ENCODE data around the gene PROZ.
"Not testable (repeated sequence)": the region's sequence is repeated elsewhere in the genome, so short reads cannot be mapped to it uniquely, and the experiment has no call there.

The PROZ gene, protein sequence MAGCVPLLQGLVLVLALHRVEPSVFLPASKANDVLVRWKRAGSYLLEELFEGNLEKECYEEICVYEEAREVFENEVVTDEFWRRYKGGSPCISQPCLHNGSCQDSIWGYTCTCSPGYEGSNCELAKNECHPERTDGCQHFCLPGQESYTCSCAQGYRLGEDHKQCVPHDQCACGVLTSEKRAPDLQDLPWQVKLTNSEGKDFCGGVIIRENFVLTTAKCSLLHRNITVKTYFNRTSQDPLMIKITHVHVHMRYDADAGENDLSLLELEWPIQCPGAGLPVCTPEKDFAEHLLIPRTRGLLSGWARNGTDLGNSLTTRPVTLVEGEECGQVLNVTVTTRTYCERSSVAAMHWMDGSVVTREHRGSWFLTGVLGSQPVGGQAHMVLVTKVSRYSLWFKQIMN

DNA sequence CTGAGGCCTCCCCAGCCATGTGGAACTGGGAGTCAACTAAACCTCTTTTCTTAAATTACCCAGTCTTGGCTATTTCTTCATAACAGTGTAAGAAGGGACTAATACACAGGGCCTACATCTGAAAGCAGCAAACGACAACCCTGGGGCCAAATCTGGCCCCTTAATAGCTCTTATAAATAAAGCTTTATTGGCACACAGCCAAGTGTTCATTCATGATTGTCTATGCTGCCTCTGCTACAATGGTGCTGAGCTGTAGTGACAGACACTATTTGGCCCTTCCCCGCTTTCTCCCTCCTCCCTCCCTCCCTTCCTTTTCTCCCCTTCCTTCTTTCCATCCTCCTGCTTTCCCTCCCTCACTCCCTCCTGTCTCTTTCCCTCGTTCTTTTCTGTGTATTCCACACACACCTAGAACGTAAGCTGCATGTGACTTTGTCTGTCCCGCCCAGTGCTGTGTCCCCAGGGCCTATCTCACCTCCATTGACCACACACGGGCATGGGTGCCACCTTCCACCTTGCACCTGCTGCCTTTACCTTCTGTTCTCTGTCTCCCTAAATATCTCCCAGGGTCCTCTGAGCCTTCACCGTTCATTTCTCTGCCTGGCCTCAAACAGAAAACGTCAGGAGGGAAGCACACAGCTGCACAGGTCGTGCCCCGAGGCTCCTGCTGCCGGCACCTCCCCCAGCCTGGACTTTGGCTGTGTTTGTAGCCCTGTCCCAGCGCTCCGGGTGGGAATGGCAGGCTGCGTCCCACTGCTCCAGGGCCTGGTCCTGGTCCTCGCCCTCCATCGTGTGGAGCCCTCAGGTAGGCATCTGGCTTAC, at the start of gene PROZ:
TSS of gene PROZ (plus strand) at position 720 of the 819 bp plus-strand sequence. CDS start at position 733, 13 bp downstream.
- no peak for DNase-seq (ENCODE audit: low read depth in 2 of 3, low spot score in 1 of 3)

DNA sequence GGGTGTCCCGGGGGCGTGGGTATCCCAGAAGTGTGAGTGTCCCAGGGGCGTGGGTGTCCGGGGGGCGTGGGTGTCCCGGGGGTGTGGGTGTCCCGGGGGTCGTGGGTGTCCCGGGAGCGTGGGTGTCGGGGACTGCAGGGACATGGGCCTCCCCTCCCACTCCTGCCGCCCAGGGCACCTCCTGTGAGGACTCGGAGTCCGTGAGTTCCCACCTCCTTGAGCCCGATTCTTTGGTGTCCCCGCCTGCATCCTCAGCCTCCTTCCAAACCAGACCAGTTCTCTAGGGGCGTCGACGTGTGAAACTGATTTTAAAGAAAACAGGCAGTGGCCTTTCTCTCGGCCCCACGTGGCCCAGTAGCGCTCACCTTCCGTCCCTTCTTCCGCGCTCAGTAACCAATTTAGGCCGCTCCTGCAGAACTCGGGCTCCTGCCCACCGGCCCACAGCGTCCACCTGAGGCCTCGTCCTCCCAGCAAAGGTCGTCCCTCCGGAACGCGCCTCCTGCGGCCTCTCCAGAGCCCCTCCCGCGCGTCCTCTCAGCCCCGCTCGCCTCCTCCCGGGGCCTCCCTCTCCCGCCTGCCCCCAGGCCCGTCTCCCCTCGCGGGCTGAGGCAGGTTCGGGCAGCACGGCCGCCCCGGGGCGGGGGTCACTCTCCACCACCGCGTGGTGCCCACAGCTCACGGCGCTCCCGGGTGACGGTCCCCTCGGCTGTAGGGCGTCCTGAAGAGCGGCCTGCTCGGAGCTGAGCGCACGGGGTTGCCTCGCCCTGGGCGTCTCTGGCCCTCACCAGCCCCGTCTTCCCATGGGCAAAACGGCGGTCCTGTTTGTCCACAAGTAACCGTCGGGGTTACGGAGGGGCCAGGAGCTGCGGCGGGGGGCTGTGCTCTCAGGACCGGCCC, 49.0 kb upstream of the PROZ start:
- DNase-seq (ENCODE audit: low read depth in 2 of 3, low spot score in 1 of 3) = no peak

DNA sequence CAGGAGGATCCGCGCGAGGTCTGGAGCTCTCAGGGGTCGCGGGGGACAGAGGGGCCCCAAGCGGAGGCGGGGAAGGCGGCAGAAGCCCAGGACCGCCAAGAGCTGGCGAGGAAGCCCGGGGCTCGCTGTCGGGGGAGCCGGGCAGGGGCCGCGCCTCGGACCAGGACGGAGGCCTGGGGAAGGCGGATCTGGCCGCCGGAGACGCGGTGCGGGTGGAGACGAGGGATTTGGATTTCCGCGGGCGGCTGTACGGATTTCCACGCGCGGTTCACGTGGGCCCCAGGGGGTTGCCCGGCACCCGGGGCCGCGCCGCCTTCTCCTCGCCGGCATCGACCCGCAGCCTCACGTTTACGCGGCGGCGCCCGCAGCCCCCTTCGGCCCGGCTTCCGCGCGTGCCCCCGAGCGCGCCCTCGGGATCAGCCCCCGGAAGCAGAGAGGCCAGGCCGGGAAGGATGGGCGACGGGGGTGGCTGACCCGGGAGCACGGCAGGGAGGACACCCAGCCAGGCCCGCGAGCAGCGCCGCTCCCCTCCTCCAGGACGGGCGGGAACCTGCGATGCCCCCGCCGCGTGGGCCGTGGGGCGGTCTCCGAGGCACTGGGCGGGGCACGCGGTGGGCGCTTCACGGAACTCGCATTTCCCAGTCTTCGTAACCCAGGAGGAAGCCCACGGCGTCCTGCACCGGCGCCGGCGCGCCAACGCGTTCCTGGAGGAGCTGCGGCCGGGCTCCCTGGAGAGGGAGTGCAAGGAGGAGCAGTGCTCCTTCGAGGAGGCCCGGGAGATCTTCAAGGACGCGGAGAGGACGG, 48.2 kb upstream of the PROZ start:
- no peak for DNase-seq (ENCODE audit: low read depth in 2 of 3, low spot score in 1 of 3)

DNA sequence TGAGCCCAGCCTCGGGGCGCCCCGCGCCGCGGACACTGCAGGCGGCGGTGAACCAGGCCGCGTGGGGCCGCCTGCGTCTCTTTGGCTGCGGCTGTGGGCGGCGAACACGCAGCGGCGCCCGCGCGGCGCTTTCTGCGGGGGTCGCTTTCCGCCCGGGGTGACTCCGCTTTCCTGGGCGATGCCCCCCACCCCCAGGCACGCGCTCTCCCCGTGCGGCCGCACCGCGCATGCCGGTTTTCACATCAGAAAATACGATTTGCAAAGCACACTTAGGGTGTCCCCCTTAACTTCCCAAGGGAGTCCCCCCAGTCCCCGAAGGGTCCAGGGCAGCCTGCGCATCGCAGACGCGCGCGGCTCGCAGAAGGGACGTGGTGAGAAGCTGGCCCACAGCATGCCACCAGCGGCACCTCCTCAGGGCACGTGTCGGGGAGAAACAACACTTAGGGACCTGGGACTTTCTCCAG, 47.6 kb upstream of the PROZ start:
- DNase-seq (ENCODE audit: low read depth in 2 of 3, low spot score in 1 of 3) = no peak

DNA sequence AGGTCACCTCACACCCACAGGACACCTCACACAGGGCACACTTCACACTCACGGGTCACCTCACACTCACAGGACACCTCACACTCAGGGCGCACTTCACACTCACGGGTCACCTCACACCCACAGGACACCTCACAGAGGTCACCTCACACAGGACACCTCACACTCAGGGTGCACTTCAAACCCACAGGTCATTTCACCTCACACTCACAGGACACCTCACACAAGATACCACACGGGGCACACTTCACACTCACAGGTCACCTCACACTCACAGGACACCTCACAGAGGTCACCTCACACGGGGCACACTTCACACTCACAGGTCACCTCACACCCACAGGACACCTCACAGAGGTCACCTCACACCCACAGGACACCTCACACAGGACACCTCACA, 46.6 kb upstream of the PROZ start:
- DNase-seq (ENCODE audit: low read depth in 2 of 3, low spot score in 1 of 3) = not testable (repeated sequence)

DNA sequence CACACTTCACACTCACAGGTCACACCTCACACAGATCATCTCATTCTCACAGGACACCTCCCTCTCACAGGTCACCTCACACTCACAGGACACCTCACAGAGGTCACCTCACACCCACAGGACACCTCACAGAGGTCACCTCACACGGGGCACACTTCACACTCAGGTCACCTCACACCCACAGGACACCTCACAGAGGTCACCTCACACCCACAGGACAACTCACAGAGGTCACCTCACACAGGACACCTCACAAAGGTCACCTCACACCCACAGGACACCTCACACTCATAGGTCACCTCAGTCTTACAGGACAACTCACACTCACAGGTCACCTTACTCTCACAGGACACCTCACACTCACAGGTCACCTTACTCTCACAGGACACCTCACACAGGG, 46.0 kb upstream of the PROZ start:
- DNase-seq (ENCODE audit: low read depth in 2 of 3, low spot score in 1 of 3) = not testable (repeated sequence)

DNA sequence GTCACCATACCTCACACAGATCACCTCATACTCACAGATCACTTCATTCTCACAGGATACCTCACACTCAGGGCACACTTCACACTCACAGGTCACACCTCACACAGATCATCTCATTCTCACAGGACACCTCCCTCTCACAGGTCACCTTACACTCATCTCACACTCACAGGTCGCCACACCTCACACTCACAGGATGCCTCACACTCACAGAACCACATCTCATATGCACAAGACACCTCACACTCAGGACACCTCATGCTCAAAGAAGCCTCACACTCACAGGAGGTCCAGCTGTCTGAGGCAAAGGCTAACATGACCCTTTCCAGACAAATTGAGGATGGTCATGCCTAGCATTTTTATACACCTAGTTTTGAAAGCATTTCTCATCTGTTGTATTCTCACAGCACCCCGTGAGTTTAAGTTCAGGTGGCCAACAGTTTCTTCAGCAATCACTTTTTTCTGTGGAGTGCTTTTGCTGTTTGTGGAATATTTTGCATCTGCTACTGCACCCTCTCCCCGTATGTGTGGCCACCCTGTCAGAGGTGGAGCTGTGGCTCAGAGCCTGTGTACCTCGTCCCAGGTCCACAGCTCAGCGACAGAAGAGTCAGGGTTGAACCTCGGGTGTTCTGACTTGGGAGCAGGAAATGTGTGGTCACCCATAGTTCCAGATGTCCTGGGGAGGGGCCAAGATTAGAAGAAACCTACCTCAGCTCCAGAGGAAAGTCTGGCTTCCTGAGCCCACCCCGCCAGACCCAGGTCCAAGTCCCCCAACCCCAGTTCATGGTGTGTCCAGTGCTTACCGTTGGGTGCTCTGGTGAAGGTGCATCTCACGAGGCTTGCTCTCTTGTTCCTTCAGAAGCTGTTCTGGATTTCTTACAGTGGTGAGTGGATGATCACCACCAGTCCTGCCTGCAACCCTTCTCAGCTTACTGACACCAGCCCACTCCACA, 45.3 kb upstream of the PROZ start:
- no peak for DNase-seq (ENCODE audit: low read depth in 2 of 3, low spot score in 1 of 3)

DNA sequence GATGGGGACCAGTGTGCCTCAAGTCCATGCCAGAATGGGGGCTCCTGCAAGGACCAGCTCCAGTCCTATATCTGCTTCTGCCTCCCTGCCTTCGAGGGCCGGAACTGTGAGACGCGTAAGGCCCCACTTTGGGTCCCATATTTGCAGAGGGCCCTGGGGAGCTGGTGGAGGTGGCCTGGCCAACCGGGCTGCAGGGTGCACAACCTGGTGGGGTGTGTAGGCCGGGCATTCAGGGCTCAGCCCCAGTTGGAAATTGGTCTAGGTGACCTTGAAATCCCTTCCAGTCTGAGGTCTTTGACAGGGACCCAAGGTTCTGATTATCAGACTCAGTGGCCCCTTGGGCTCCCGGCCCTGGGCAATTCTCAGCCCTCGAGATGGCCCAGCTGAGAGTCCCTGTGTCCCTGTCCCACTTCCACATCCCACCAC, 44.6 kb upstream of the PROZ start:
- no peak for DNase-seq (ENCODE audit: low read depth in 2 of 3, low spot score in 1 of 3)

DNA sequence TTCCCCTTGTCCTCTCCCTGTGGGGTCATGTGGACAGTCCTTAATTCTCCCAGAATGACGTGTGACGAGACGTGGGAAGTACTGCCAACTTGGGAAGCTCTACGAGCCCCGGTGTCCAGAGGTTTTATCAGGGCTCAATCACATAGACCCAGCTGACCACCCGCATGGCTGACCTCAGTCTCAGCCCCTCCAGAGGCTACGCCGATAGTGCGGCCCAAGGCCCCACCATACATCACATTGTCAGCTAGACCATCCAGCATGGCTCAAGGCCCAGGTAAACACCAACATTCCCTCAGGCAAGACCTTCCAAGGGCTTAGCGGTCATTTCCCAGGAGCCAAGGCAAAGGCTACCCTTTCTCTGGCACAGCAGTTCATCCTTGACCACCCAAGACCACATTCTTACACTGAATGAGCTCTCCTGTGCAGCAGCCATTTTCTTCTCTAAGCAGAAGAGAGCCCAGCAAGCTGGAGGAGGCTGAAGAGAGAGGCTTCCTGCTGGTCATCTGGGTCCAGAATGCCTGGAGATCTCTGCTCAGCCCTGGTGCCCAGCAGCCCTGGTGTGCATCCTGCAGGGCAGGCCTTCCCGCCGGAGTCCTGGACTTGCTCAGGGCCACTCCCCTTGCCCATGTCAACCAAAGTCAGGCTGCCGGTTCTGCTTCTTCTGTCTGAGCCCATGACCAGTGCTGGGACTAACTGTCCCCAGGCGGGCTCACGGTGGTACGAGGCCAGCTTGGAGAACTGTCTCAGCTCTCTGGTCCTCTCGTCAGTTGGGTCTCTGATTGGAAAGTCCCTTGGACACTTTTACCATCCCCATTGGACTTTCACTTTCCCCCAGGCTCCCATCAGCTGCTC, 43.7 kb upstream of the PROZ start:
- no peak for DNase-seq (ENCODE audit: low read depth in 2 of 3, low spot score in 1 of 3)

DNA sequence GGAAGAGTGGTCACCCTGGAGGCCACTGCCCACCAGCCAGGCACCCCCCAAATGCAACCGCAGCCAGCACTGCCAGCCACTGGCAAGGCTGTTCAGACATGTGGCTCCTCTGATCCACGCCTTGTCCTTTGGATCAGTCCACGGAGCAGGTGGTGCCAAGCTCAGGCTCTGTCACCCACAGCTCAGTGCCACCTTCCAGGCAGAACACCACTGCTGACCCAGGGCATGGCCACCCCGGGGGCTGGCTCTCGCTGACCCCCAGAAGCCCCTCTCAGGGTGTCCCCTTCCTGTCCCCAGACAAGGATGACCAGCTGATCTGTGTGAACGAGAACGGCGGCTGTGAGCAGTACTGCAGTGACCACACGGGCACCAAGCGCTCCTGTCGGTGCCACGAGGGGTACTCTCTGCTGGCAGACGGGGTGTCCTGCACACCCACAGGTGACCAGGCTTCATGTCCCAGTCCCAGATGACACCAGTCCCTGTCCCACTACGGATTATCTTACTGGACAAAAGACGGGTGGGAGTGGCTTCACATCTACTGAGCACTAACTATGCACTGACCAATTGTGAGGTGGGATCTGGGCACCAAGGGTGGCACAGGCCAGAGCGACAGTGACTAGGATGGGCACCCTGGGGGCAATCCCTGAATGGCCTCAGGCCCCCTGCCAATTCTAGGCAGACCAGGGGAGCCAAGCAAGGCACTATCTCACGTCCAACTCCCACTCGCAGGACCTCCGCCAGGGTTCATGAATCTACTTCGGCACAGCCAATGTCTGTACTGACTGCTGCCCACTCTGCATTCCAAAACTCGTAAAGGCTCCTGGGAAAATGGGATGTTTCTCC, 42.9 kb upstream of the PROZ start:
- no peak for DNase-seq (ENCODE audit: low read depth in 2 of 3, low spot score in 1 of 3)

DNA sequence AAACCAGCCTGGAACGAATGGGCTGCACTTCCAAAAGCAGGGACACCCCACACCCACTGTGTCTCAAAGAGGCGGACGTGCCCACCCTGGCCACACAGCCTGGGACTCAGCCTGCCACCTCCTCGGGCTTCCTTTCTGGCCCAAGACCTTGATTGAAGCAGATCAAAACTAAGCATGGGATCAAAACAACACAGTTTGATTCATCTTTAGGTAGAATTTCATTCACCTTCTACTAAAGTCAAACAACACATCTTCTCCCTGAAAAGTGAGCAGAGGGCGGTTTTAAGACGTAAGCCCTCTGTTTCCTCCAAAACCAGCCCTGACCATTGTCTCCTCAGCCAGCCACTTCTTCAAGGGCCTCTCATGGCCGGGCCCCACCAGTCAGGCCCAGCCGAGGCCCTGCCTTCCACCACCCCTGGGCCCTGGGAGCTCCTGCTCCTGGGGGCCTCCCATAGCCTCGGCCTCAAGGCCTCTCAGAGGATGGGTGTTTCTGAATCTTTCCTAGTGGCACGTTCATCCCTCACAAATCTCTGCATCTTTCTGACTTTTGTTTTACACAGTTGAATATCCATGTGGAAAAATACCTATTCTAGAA, 42.1 kb upstream of the PROZ start:
- DNase-seq (ENCODE audit: low read depth in 2 of 3, low spot score in 1 of 3) = no peak

DNA sequence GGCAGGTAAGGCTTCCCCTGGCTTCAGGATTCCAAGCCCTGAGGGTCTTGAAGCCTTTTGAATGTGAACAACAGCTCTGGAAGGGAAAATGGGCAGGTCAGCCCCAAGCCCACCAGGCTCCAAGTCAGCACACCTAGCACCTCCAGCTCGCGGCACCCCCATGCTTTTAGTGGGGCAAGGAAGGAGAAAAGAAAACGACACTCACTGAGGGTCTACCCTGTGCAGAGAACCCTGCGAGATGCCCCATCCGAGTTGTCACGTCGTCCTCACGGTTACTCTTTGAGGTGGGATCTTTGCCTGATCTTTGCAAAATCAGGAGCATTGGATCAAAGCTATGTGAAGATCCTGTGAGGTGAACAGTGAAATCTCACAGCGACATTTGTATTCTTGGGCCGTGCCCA, 41.6 kb upstream of the PROZ start:
- no peak for DNase-seq (ENCODE audit: low read depth in 2 of 3, low spot score in 1 of 3)

DNA sequence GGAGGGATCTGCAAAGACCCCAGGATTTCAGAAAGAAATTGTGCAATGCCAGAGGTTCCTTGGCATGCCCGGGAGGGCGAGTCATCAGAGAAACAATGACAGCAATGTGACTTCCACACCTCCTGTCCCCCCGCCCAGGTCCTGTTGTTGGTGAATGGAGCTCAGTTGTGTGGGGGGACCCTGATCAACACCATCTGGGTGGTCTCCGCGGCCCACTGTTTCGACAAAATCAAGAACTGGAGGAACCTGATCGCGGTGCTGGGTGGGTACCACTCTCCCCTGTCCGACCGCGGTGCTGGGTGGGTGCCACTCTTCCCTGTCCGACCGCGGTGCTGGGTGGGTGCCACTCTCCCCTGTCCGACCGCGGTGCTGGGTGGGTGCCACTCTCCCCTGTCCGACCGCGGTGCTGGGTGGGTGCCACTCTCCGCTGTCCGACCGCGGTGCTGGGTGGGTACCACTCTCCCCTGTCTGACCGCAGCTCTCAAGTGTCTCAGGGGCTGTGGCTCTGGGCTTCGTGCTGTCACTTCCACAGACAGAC, 41.0 kb upstream of the PROZ start:
- DNase-seq (ENCODE audit: low read depth in 2 of 3, low spot score in 1 of 3) = no peak

DNA sequence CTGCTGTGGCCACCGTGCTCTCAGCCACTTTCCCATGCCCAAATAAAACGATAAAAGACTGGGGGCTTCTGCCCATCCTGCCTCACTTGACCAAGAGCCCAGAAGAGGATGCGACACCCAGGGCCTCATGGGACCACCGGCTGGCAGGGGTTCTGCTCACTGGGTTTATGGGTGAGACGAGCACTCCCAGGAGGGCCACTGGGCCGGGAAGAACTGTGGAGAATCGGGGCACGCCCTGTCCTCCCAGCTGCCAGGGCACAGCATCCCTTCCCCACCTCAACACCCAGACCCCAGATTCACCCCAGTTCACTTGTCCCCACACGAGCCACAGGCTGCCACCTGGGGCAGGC, 40.6 kb upstream of the PROZ start:
- DNase-seq (ENCODE audit: low read depth in 2 of 3, low spot score in 1 of 3) = no peak

DNA sequence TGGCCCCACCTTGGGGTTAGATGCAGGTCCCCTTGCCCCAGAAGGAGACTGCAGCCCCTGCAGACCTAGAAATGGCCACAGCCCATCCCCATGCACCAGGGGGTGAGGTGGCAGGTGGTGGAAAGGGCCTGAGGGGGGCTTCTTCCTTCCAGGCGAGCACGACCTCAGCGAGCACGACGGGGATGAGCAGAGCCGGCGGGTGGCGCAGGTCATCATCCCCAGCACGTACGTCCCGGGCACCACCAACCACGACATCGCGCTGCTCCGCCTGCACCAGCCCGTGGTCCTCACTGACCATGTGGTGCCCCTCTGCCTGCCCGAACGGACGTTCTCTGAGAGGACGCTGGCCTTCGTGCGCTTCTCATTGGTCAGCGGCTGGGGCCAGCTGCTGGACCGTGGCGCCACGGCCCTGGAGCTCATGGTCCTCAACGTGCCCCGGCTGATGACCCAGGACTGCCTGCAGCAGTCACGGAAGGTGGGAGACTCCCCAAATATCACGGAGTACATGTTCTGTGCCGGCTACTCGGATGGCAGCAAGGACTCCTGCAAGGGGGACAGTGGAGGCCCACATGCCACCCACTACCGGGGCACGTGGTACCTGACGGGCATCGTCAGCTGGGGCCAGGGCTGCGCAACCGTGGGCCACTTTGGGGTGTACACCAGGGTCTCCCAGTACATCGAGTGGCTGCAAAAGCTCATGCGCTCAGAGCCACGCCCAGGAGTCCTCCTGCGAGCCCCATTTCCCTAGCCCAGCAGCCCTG, 40.0 kb upstream of the PROZ start:
- no peak for DNase-seq (ENCODE audit: low read depth in 2 of 3, low spot score in 1 of 3)

DNA sequence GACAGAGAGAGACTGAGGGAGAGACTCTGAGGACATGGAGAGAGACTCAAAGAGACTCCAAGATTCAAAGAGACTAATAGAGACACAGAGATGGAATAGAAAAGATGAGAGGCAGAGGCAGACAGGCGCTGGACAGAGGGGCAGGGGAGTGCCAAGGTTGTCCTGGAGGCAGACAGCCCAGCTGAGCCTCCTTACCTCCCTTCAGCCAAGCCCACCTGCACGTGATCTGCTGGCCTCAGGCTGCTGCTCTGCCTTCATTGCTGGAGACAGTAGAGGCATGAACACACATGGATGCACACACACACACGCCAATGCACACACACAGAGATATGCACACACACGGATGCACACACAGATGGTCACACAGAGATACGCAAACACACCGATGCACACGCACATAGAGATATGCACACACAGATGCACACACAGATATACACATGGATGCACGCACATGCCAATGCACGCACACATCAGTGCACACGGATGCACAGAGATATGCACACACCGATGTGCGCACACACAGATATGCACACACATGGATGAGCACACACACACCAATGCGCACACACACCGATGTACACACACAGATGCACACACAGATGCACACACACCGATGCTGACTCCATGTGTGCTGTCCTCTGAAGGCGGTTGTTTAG, 39.2 kb upstream of the PROZ start:
- no peak for DNase-seq (ENCODE audit: low read depth in 2 of 3, low spot score in 1 of 3)
